ENCODE data around the gene CEP128. TPM values are rescaled to one million over a fixed set of nuclear protein-coding genes. Genes with fewer than 3 reads are reported as not detected.

CEP128 gene
- total RNA-seq, 1 donor from 2014 or later: 6.1 TPM

DNA sequence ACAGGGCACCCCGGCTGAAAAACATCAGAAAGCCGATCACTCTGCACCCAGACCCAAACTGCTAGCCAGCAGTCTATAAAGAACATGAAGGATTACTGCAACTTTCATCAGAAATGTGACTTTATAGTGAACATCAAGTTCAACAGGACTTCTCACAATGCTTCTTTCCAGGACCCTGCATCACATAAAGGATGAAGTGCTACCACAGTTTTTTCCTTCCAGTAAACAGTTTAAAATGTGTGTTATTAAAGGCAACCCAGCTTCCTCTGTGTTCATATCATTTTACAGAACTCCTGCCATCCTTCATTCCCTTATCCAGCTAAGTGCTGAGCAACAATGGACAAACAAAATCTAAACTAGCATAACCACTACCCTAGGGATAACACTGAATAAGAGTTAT, 449.9 kb downstream of the CEP128 start:
- H3K36me3 ChIP-seq: no peaks in the 10 kb centered on the region
- ATAC-seq (no peak), DNase-seq (no peak)
- H3K4me3 ChIP-seq: no peak overlapping the region
- no peaks in the 10 kb centered on the region for H3K4me1 ChIP-seq
- no peaks in the 10 kb centered on the region for H3K27me3 ChIP-seq
- intact Hi-C loops (cut with DNase I): no loop called here
- no peak overlapping the region for H3K27ac ChIP-seq
- H3K9me3 ChIP-seq: no peaks in the 10 kb centered on the region
- TF ChIP-seq, protein P1, sequence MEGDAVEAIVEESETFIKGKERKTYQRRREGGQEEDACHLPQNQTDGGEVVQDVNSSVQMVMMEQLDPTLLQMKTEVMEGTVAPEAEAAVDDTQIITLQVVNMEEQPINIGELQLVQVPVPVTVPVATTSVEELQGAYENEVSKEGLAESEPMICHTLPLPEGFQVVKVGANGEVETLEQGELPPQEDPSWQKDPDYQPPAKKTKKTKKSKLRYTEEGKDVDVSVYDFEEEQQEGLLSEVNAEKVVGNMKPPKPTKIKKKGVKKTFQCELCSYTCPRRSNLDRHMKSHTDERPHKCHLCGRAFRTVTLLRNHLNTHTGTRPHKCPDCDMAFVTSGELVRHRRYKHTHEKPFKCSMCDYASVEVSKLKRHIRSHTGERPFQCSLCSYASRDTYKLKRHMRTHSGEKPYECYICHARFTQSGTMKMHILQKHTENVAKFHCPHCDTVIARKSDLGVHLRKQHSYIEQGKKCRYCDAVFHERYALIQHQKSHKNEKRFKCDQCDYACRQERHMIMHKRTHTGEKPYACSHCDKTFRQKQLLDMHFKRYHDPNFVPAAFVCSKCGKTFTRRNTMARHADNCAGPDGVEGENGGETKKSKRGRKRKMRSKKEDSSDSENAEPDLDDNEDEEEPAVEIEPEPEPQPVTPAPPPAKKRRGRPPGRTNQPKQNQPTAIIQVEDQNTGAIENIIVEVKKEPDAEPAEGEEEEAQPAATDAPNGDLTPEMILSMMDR (IDR thresholded peaks at IDR 0.05): no peak

DNA sequence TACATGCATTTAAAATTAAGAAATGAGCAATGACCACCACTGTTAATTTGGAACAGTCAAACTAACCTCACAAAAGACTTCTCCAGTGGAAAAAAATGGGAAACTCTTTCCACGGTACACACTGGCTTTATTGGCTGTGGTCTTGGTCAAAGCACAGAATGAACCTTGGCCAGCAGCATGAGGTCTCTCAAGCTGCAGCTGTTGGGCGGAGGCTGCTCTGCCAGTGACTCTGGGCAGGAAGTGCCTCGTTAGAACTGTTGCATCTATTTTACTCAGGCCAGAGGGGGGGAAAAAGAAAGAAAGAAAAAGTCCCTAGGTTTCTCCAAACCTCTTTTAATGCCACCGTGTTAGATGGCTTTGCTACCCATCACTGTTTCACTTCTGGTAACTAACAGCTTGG, 450.4 kb downstream of the CEP128 start:
- no peak for DNase-seq
- Histone ChIP-seq H3K9me3 (no peaks in the 10 kb centered on the region), H3K27me3 (no peaks in the 10 kb centered on the region), H3K36me3 (no peaks in the 10 kb centered on the region), H3K4me1 (no peaks in the 10 kb centered on the region), H3K27ac (no peak overlapping the region), H3K4me3 (no peak overlapping the region)
- intact Hi-C loops (cut with DNase I): no loop called here
- TF ChIP-seq, protein P1 (IDR thresholded peaks at IDR 0.05): no peak
- no peak for ATAC-seq

DNA sequence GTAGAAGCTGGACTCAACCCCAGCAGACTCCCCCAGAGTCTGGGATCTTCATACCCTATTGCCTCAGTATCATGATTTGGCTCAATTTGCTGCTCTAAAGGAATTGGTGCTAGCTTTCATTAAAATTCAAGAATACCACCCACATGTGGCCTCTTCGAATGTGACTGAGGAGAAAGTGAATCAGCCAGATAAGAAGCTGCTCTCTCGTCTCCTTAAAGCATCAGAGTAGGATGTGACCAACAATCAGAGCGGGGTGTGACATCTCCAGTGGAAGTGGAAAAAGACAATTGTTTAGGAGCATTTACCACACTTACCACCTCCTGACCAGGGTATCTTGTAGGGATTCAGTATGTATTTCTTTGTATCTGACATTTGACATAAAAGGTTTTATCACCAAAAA, 452.0 kb downstream of the CEP128 start:
- H3K9me3 ChIP-seq: no peaks in the 10 kb centered on the region
- H3K4me3 ChIP-seq: no peak overlapping the region
- TF ChIP-seq, protein P1 (IDR thresholded peaks at IDR 0.05): no peak
- no peak for DNase-seq
- H3K36me3 ChIP-seq: no peaks in the 10 kb centered on the region
- intact Hi-C loops (cut with DNase I): no loop called here
- H3K4me1 ChIP-seq: no peaks in the 10 kb centered on the region
- no peak for ATAC-seq
- H3K27me3 ChIP-seq: no peaks in the 10 kb centered on the region
- H3K27ac ChIP-seq: no peak overlapping the region

DNA sequence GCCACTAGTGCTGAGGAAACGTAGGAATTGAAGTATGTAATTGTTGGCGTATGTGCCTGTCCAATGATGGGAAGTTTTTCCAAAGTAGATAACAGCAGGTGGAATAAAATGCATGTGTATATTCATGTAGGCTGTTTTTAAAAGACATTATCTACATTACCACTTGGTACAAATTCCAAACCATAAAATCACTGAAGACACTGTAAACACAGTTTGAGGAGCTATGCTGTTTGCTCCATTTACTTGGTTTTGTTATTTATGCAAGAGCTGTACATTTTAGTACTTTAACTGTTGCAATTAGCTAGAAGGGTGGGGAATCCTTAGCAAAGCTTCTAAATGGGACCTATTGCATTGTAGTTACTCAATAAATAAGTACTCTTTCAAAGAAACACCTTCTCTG, 455.8 kb downstream of the CEP128 start:
- Histone ChIP-seq H3K4me3 (no peak overlapping the region), H3K27ac (no peak overlapping the region), H3K4me1 (no peaks in the 10 kb centered on the region), H3K9me3 (no peaks in the 10 kb centered on the region), H3K36me3 (no peaks in the 10 kb centered on the region), H3K27me3 (no peaks in the 10 kb centered on the region)
- no peak for ATAC-seq
- intact Hi-C loops (cut with DNase I): no loop called here
- TF ChIP-seq, protein P1 (IDR thresholded peaks at IDR 0.05): no peak
- no peak for DNase-seq

DNA sequence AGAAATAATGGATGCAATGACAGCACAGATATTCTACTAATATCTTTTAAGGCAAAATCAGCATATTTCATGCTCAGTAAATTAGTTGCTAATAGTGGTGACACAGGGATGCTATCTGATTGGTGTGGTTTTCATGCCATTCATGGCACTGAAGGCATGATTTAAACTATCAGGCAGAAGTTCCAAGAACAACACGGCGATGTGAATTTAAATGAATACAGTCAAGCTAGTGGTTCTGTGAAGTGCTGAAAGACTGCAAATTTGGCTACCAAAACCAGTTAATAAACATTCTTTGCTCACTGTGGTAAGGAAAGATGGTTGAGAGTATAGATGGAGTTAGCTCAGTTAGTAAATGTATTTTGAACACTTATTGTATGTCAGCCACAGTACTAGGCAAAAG, 458.2 kb downstream of the CEP128 start:
- no peaks in the 10 kb centered on the region for H3K9me3 ChIP-seq
- no peaks in the 10 kb centered on the region for H3K4me1 ChIP-seq
- no peak for ATAC-seq
- no peak for DNase-seq
- TF ChIP-seq, protein P1 (IDR thresholded peaks at IDR 0.05): no peak
- H3K4me3 ChIP-seq: no peak overlapping the region
- intact Hi-C loops (cut with DNase I): no loop called here
- no peak overlapping the region for H3K27ac ChIP-seq
- no peaks in the 10 kb centered on the region for H3K36me3 ChIP-seq
- no peaks in the 10 kb centered on the region for H3K27me3 ChIP-seq

Measured in upper lobe of right lung (tissue), 1 donor.